Non-pigmented ciliary epithelial cell (primary cell): ENCODE measurements around the gene HOMER1.
"Not testable (repeated sequence)": the region's sequence is repeated elsewhere in the genome, so short reads cannot be mapped to it uniquely, and the experiment has no call there.

Experiments
- DNase-seq: peaks from one replicate; pipeline ENCODE4 v3.0.0-alpha.2; 2010; ENCODE audit warnings: low read depth

Gene HOMER1

DNA sequence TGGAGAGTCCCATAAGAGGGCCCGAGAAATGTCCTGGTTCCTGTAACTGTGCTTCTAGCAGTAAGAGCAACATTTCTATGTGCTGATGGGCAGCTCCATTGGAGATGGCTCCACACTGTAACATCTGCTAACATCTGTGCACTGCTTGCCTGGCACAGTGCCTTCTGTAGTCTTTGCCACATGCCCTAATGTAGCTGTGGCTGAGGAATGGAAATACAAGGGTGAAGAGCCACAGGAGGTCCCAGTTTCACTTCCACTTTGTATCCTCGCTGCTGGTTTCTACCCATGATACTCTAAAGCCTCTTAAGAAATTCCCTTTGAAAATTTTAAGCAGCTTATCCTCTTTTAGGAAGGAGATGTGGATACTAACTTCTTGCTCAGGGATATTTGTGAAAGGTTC lies 97.4 kb downstream of the HOMER1 start:
- DNase-seq: no peak

DNA sequence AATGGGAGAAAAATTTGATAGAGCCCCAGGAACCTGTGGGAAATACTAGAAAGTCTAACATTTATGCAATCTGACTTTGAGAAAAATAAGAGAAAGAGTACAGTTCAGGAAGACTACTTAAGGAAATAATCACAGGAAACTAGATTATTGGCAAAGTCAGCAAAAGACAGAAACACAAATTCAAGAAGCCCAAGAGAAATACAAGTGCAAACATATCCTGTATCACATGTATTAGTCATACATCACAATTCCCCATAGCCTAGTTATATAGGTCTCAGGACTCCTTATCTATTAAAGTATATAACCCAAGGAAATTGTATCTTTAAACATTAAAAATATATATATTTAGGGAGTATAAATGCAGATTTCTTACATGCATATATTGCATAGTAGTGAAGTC lies 100.8 kb downstream of the HOMER1 start:
- no peak for DNase-seq

- no peak for DNase-seq
Observed at GRCh38 chr5:79408028-79408427, 105.9 kb downstream of the HOMER1 start.

DNA sequence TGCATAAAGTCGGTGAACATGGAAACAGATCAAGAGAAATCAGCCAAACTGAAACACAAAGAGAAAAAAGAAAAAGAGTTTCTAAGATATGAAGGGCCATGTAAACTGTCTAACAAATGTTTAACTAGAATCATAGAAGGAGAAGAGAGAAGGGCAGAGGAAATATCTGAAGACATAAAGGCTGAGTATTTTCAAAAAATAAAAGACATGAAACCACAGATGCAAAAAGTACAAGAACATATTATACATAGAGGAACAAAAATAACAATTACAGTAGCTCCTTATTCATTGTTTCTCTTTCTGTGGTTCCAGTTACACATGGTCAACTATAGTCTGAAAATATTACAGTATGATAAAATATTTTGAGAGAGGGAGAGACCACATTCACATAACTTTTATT lies 106.3 kb downstream of the HOMER1 start:
- DNase-seq: no peak

- DNase-seq: no peak
Observed at GRCh38 chr5:79401216-79401615, 112.7 kb downstream of the HOMER1 start.

DNA sequence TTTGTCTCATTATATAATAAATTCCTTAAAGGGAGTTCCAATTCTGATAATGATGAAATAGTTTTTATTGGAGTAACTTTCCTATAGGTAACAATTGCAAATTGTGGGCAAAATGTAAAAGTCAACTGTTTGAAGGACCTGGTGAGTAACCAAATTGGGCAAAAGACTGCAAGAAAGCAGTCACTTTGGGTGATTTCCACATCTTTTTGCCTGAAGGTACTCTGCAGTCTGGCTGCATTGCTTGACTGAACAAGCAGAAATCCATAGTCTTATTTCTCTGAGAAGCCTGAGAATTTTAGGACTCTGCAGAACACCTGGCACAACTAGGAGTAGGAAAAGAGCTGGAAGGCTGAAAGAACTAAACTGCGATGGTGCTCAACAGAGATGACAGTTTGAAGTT lies 114.9 kb downstream of the HOMER1 start:
- no peak for DNase-seq

DNA sequence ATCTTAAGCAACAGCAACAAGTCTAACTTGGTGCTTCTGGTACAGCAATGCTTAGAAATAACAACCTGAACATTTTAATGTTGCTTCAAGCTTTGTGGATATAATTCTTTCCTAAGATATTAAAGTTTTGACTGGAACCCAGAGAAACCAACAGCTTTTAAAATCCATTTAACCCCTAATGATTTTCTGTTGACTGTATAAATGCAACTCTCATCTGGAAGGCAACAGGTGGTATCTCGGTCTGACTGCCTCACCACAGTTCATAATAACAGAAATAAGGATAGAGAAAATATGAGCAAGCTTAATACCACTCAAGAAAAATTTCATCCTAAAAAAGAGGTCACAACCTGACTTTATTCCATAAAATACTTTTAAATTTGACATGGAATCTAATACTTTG lies 116.9 kb downstream of the HOMER1 start:
- no peak for DNase-seq

GRCh38 chr5:79396265-79396664 lies 117.7 kb downstream of the HOMER1 start:
- peak; percentile 9 for DNase-seq

- DNase-seq: no peak
Observed at GRCh38 chr5:79395296-79395695, 118.6 kb downstream of the HOMER1 start.

DNA sequence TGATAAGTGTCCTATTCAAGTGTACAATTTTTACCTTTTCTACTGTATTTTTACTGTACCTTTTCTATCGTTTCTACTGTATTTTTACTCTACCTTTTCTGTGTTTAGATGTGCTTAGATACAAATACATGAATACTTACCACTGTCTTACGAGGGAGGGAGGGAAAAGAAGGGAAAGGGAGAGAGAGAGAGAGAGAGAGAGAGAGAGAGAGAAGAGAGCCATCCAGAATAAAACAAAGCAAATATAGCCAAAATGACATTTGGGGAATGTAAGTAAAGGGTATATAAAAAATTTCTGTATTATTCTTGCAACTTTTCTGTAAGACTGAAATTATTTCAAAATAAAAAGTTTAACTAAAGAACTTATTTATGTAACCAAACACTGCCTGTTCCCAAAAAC lies 121.2 kb downstream of the HOMER1 start:
- DNase-seq: no peak

GRCh38 chr5:79386679-79387078 lies 127.3 kb downstream of the HOMER1 start:
- no peak for DNase-seq

DNA sequence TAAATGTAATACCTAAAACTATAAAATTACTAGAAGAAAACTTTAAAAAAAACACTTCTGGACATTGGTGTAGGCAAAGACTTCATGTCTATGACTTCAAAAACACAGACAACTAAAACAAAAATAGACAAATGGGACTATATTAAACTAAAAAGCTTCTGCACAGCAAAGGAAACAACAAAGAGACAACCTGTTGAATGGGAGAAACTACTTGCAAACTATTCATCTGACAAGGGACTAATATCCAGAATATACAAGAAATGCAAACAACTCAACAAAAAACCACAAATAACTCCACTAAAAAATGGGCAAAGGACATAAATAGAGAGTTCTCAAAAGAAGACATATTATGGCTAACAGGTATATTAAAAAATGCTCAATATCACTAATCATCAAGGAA lies 128.8 kb downstream of the HOMER1 start:
- DNase-seq: not testable (repeated sequence)

- no peak for DNase-seq
Observed at GRCh38 chr5:79378510-79379186, 135.3 kb downstream of the HOMER1 start.

DNA sequence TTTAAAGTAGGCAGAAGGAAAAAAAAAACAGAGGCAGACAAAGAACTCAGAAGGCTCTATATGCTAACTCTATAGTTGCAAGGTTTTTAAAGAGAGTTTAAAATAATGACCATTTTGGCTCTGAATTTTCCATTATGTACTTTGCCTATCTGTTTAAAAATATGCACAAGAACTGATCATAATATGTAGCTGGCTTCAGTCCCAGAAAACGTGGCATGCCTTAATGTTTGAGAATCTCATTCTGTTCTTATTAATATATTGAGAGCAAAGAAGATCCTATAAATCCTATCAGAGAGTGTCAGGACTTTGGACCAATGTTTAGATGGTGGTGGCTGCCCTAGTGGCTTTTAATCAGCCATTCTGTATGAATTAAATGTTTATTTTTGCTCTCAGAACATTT lies 156.5 kb downstream of the HOMER1 start:
- DNase-seq: no peak

- no peak for DNase-seq
Observed at GRCh38 chr5:79349881-79350280, 164.1 kb downstream of the HOMER1 start.

DNA sequence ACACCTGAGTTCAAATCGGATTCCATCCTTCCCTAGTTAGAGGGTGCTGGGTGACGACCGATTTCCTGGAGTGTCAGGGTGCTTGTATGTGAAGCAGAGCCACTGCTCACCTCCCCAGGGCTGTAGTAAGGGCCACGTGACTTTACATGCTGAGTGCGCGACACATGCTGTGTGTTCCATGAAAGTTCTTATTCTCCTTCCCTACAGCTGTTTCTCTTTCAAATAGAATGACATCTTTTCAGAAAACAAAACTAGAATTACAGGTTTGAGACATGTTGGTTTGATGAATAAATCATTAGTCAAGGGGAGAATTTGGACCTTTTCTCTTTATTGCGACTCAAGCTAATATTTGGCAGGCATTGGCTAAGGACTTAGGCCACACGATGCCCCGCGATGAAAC lies 164.9 kb downstream of the HOMER1 start:
- no peak for DNase-seq

DNA sequence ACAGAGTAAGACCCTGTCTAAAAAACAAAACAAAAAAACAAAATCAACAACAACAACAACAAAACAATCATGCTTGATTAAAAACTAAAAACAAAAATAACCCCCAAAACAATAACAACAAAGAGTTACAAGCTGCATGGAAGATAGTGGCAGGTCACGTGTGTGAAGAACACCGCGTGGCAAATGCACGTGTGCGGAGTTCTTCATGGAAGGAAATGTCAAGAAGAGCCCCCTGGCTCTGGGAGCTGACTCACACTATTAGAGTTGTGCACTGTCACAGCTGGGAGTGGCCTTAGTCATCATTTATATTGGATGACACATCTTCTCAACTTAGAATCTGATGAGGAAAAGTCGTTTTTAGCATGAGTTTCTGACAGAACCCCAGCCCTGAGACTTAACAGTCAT lies 167.5 kb downstream of the HOMER1 start:
- DNase-seq: peak; percentile 15

DNA sequence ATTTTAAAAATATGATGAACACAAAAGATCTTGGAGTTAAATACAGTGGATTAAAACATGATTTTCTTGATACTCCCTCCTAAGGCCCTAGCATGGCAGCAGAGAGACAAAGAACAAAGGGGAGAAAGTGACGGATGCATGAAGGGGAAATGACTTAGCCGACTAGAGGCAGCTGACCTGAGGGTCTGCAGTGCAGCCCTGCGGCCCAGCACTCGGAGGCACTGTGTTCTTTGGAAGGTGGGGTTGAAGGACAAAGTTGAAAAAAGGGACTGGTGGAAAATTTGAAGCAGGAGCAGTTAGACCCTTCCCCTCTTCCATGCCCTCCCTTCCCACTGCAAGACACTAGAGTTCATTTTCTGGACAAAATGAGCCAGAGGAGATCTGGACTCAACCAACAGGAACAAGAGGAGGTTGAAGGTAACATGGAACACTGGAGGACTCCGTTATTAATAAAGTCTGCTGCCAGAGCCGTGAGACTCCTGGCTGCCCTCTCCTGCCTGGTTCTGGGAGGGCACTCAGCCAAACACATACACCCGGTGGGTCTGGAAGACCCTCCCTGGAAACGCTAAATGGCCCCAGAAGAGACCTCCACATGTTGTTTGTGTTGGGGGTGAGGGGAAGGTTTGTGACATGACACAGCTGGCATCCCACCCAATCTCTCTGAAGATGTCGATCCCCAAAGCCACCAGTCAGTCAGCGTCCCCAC lies 179.9 kb downstream of the HOMER1 start:
- DNase-seq: no peak

DNA sequence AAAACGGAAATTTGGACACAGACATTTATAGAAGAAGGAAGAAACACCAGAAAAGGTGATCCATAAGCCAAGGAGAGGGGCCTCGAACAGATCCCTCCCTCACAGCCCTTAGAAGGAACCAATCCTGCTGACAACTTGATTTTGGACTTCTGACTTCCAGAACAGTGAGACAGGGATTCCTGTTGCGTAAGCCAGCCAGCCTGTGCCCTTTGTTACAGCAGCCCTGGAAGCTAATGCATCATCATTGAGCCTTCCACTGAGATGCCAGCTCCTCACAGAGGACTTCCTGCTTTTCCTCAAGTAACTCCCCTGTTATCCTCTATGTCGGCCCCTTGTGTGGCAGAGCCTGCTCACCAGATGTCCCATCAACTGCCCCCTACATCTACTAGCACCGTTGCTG lies 183.9 kb downstream of the HOMER1 start:
- DNase-seq: no peak

DNA sequence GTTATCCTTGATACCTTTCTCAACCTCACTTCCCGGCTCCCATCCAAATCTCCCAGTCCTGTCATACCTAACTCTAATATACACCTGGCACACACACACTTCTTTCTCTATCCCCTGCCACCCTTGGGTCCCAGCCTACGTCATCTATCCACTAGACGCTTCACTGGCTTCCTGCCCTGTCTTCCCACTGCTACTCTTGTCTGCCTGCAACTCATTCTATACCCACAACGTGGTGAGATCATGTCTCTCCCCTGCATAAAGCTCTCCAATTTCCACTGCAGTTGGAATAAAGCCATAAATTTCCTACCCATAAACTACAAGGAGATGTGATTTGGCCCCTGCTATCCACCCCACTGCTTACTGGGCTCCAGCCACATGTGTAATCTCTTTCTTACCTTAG lies 184.5 kb downstream of the HOMER1 start:
- DNase-seq: no peak
